A549 treated with Hydrocortisone at 1 μM for 4 hours (cell line): ENCODE results near the gene CCP110. TPM values are rescaled to one million over a fixed set of nuclear protein-coding genes. Genes with fewer than 3 reads are reported as not detected.

Source experiments
- total RNA-seq: library from RNA; stranded (reverse); fragments of 200-300 nt; extraction: Qiagen RNA extraction; gene quantifications from 5 replicates; pipeline ENCODE4 v1.2.3, GENCODE V29; 2022

CCP110 gene
- total RNA-seq = 6.3 to 10.6 TPM (median 8.4 TPM) in 5 replicates

GRCh38 chr16:19523559-19524355 is at the start of gene CCP110:
Gene CCP110, plus strand, starts transcription at chr16:19523942. Its CDS starts 3,940 bp downstream, at chr16:19527882.

GRCh38 chr16:19521471-19522396 is 2.0 kb upstream of the CCP110 start, which contains the start of gene GDE1:
Gene GDE1, minus strand, starts transcription at chr16:19522098. Its CDS starts 134 bp downstream, at chr16:19521964.

GRCh38 chr16:19555186-19555937 is 31.6 kb downstream of the CCP110 start, which contains the start of gene VPS35L:
Gene VPS35L, plus strand, starts transcription at chr16:19555703. Its CDS starts 27 bp downstream, at chr16:19555730.

Other genes starting within 250 kb of the CCP110 start
- gene CLEC19A, start 238.2 kb upstream of the CCP110 start, total RNA-seq = 0.06 to 0.13 TPM (median 0.07 TPM) in 5 replicates
- gene TMC5, start 106.1 kb upstream of the CCP110 start, total RNA-seq = 4.4 to 6.0 TPM (median 4.8 TPM) in 5 replicates
- gene GDE1, start 1.8 kb upstream of the CCP110 start, total RNA-seq = 71.8 to 82.3 TPM (median 78.9 TPM) in 5 replicates
- gene VPS35L, start 31.8 kb downstream of the CCP110 start, total RNA-seq = 29.5 to 34.1 TPM (median 31.6 TPM) in 5 replicates
- gene KNOP1, start 194.3 kb downstream of the CCP110 start, total RNA-seq = 37.7 to 45.4 TPM (median 42.5 TPM) in 5 replicates
- gene IQCK, start 194.3 kb downstream of the CCP110 start, total RNA-seq = 9.2 to 11.0 TPM (median 10.2 TPM) in 5 replicates